Astrocyte of the hippocampus (primary cell): Measurements from ENCODE around the gene PDZD8.

Experiments
- DNase-seq: peaks from one replicate; pipeline ENCODE4 v3.0.0; 2011; ENCODE audit warnings: low read depth, low spot score

PDZD8 gene

GRCh38 chr10:117375360-117376178 lies at the start of gene PDZD8:
TSS of gene PDZD8 (minus strand) at chr10:117375440. CDS start at chr10:117375227, 213 bp downstream.
- DNase-seq = peak; percentile 99

GRCh38 chr10:117424171-117424570 lies 48.9 kb upstream of the PDZD8 start:
- DNase-seq = no peak

GRCh38 chr10:117421985-117422384 lies 46.7 kb upstream of the PDZD8 start:
- DNase-seq = no peak

- DNase-seq = no peak
These were observed 45.5 kb upstream of the PDZD8 start for GRCh38 chr10:117420768-117421167.

- DNase-seq = no peak
These were observed 44.7 kb upstream of the PDZD8 start for GRCh38 chr10:117419921-117420320.

GRCh38 chr10:117419159-117419558 lies 43.9 kb upstream of the PDZD8 start:
- DNase-seq = no peak

GRCh38 chr10:117418121-117418520 lies 42.9 kb upstream of the PDZD8 start:
- no peak for DNase-seq

GRCh38 chr10:117417196-117417595 lies 42.0 kb upstream of the PDZD8 start:
- DNase-seq = no peak

- no peak for DNase-seq
These were observed 38.8 kb upstream of the PDZD8 start for GRCh38 chr10:117413928-117414618.

- no peak for DNase-seq
These were observed 37.3 kb upstream of the PDZD8 start for GRCh38 chr10:117412469-117413010.

- DNase-seq = peak; percentile 28
These were observed 36.5 kb upstream of the PDZD8 start for GRCh38 chr10:117411479-117412399.

GRCh38 chr10:117410557-117410956 lies 35.3 kb upstream of the PDZD8 start:
- no peak for DNase-seq

- no peak for DNase-seq
These were observed 34.5 kb upstream of the PDZD8 start for GRCh38 chr10:117409549-117410305.

- no peak for DNase-seq
These were observed 33.5 kb upstream of the PDZD8 start for GRCh38 chr10:117408436-117409384.

- DNase-seq = no peak
These were observed 30.5 kb upstream of the PDZD8 start for GRCh38 chr10:117405730-117406129.

GRCh38 chr10:117400329-117400728 lies 25.1 kb upstream of the PDZD8 start:
- no peak for DNase-seq

GRCh38 chr10:117399341-117400196 lies 24.3 kb upstream of the PDZD8 start:
- DNase-seq = no peak

- no peak for DNase-seq
These were observed 22.8 kb upstream of the PDZD8 start for GRCh38 chr10:117398029-117398428.
